ENCODE measurements around the gene MRTFB. TPM values are rescaled to one million over a fixed set of nuclear protein-coding genes. Genes with fewer than 3 reads are reported as not detected.
A peak's percentile ranks its signal among the peaks of the same experiment; 100 is the strongest.

The MRTFB gene
- total and polyA plus RNA-seq, 2 of the 13 experiments (the other 11 are each of a cell fraction or from before 2014, with no cell fraction given) = 11.4 to 14.0 TPM

- peak overlapping the region; percentile 71 for H3K27ac ChIP-seq (ENCODE audit: extremely low read length, insufficient read depth, low read length)
- under 1% methylated on average over 29 of the region's 32 CpGs for WGBS (ENCODE audit: low lambda C conversion rate)
- no peaks in the 10 kb centered on the region for H3K9me3 ChIP-seq (ENCODE audit: low read length)
- peak overlapping the region; percentile 99 for H3K4me2 ChIP-seq (ENCODE audit: low read depth, low read length)
- in situ Hi-C loops (cut with HindIII; ENCODE audit: extremely low pct_ligation_motif_present, low pct_unique_long_range_greater_than_20kb) (no loop called here), intact Hi-C loops (cut with micrococcal nuclease; ENCODE audit: unreplicated experiment) (loop anchor here (5.0 to 10.0 kb wide), 3 partner anchors 133 to 213 kb away; no protein-coding TSS in a partner anchor)
- no peak overlapping the region for H2AFZ ChIP-seq (ENCODE audit: low read length)
- H3K79me2 ChIP-seq (ENCODE audit: insufficient read depth, low read length) = peaks cover 38% of the 10 kb centered on the region
- H3K4me1 ChIP-seq (ENCODE audit: insufficient read depth, low read length) = peaks cover 44% of the 10 kb centered on the region
- H3K27me3 ChIP-seq (ENCODE audit: control insufficient read depth in 1 of 2, insufficient read depth in 2 of 2, low read length in 2 of 2) = no peaks in the 10 kb centered on the region; a peak in 2 of 5 replicates
- DNase-seq (ENCODE audit: low spot score) = peak; percentile 30
- H4K20me1 ChIP-seq (ENCODE audit: insufficient read depth, low read length) = no peaks in the 10 kb centered on the region
- H3K9ac ChIP-seq (ENCODE audit: insufficient read depth, low read depth, low read length) = peak overlapping the region; percentile 82
- ChIA-PET CTCF (ENCODE audit: low intra/inter-chr PET ratio, low total read pairs) (no interaction called here), POLR2A (interaction anchor here (2.3 kb wide), 1 partner anchor 16 kb away, joined by 5 read pairs; no protein-coding TSS in a partner anchor)
- no peak for FAIRE-seq
- peak overlapping the region; percentile 85 to 97 (median 93) for H3K4me3 ChIP-seq (replicated peaks in 1 of 3; ENCODE audit: insufficient read depth in 1 of 3, low read depth in 2 of 3, low read length in 3 of 3)
- BruUV-seq (replicated peaks) = TSS peak; percentile 50
- peak; percentile 46; the same call in 2 of the 3 replicates for ATAC-seq
- H3K36me3 ChIP-seq (replicated peaks in 1 of 2; ENCODE audit: control insufficient read depth in 1 of 2, insufficient read depth in 2 of 2, low read length in 2 of 2) = no peaks in the 10 kb centered on the region; a peak in 1 of 5 replicates
- TF ChIP-seq ZMYM2 (CRISPR knock-in tag; IDR thresholded peaks at IDR 0.05) = no peak
- no peak for TF ChIP-seq POGK (CRISPR knock-in tag; conservative IDR thresholded peaks at IDR 0.05)
- TF ChIP-seq CBX5 (CRISPR knock-in tag; IDR thresholded peaks at IDR 0.05; ENCODE audit: borderline replicate concordance) = peak; percentile 41; the same call in 1 of the 2 replicates
- no peak for TF ChIP-seq ZNF761 (CRISPR knock-in tag; conservative IDR thresholded peaks at IDR 0.05)
- TF ChIP-seq HMGXB3 (CRISPR knock-in tag; IDR thresholded peaks at IDR 0.05; ENCODE audit: borderline replicate concordance) = no peak
- TF ChIP-seq AKAP8 (CRISPR knock-in tag; IDR thresholded peaks at IDR 0.05) = no peak
- 0 out of 2 replicates have a peak, but pooled peaks have one; percentile 19 for TF ChIP-seq ZNF570 (CRISPR knock-in tag; IDR thresholded peaks at IDR 0.05; ENCODE audit: borderline replicate concordance)
- no peak for TF ChIP-seq ARID2 (CRISPR knock-in tag; IDR thresholded peaks at IDR 0.05; ENCODE audit: borderline replicate concordance)
- no peak for TF ChIP-seq WIZ (CRISPR knock-in tag; IDR thresholded peaks at IDR 0.05)
- TF ChIP-seq ZNF33B (CRISPR knock-in tag; IDR thresholded peaks at IDR 0.05) = no peak
- no peak for TF ChIP-seq DBP (CRISPR knock-in tag; IDR thresholded peaks at IDR 0.05; ENCODE audit: not compliant biosample characterization)
- no peak; the same call in 1 of the 2 replicates for TF ChIP-seq BORCS8-MEF2B (CRISPR knock-in tag; IDR thresholded peaks at IDR 0.05)
- TF ChIP-seq TERF1 (CRISPR knock-in tag; IDR thresholded peaks at IDR 0.05) = 0 out of 2 replicates have a peak, but pooled peaks have one; percentile 48
These were observed 605 bp downstream of the MRTFB start for GRCh38 chr16:14071576-14072271.

All from HepG2 (cell line).